ENCODE results near the gene EBP. TPM values are rescaled to one million over a fixed set of nuclear protein-coding genes. Genes with fewer than 3 reads are reported as not detected.

EBP gene
- total and polyA plus RNA-seq, 2 of the 8 experiments (the other 6 are each of a cell fraction or from before 2014, with no cell fraction given): 143 to 286 TPM

DNA sequence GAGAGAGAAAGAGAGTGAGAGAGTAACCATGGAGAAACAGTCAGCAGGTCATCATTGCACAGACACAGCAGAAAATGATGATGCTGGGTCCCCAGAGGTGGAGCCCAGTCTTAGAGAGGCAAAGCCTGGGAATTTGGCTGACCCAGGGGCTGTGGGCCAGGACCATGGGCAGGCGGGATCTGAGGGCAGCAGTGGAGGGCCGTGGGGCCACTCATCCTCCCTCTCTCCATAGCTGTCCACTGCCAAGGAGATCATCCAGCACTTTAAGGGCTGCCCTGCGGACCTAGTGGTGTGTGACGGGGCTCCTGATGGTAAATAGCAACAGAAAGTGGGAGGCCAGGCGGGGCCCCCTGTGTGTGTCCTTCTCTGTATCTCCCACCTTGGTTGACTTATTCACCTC, 42.8 kb upstream of the EBP start (continued):
- no peak for TF ChIP-seq CTBP2 (IDR thresholded peaks at IDR 0.05; ENCODE audit: borderline replicate concordance, insufficient read depth, insufficient read length, low read length)
